HEK293T (cell line): ENCODE data around the gene CENATAC.

Experiments
- CTCF ChIA-PET: fragments of 350-600 bp; formaldehyde crosslinking; extraction: SDS; loops from one replicate; lab custom pipeline; 2021; ENCODE audit warnings: antibody characterized with exemption, inconsistent platforms; lab: Yijun Ruan, JAX
- POLR2A ChIA-PET: fragments of 350-600 bp; formaldehyde crosslinking; extraction: SDS; loops from one replicate; lab custom pipeline; 2020; ENCODE audit warnings: antibody characterized with exemption, inconsistent platforms; lab: Yijun Ruan, JAX
- DNase-seq: peaks from one replicate; pipeline ENCODE4 v3.0.0; 2012; ENCODE audit warnings: mixed read lengths; ENCODE audit errors: extremely low spot score
- ARNT ChIP-seq: fragments of 450-650 bp; IDR thresholded peaks from 2 replicates; pipeline ENCODE4 v1.6.1; 2017; ENCODE audit warnings: mild to moderate bottlenecking
- BHLHE40 ChIP-seq: fragments of 450-650 bp; IDR thresholded peaks from 2 replicates; pipeline ENCODE4 v1.6.1; 2016; ENCODE audit warnings: mild to moderate bottlenecking, moderate library complexity, borderline replicate concordance
- CTBP1 ChIP-seq: fragments of 450-650 bp; IDR thresholded peaks from 2 replicates; pipeline ENCODE4 v1.6.1; 2016; ENCODE audit warnings: borderline replicate concordance
- ELF4 ChIP-seq: fragments of 450-650 bp; IDR thresholded peaks from 2 replicates; pipeline ENCODE4 v1.6.1; 2017; ENCODE audit warnings: antibody characterized with exemption
- FOXA1 ChIP-seq: fragments of 450-650 bp; IDR thresholded peaks from 2 replicates; pipeline ENCODE4 v1.6.1; 2016; ENCODE audit warnings: mild to moderate bottlenecking
- FOXK2 ChIP-seq: fragments of 450-650 bp; IDR thresholded peaks from 2 replicates; pipeline ENCODE4 v1.6.1; 2016; ENCODE audit warnings: mild to moderate bottlenecking
- FOXM1 ChIP-seq: fragments of 450-650 bp; IDR thresholded peaks from 2 replicates; pipeline ENCODE4 v1.6.1; 2017; ENCODE audit warnings: mild to moderate bottlenecking, borderline replicate concordance
- HDGF ChIP-seq: fragments of 450-650 bp; IDR thresholded peaks from 2 replicates; pipeline ENCODE4 v1.6.1; 2017; ENCODE audit warnings: antibody characterized with exemption, borderline replicate concordance
- L3MBTL2 ChIP-seq: fragments of 450-650 bp; conservative IDR thresholded peaks from 2 replicates; pipeline ENCODE4 v1.6.1; 2016; ENCODE audit warnings: mild to moderate bottlenecking
- LEF1 ChIP-seq: fragments of 450-650 bp; IDR thresholded peaks from 2 replicates; pipeline ENCODE4 v1.6.1; 2017; ENCODE audit warnings: mild to moderate bottlenecking, borderline replicate concordance
- NFRKB ChIP-seq: fragments of 450-650 bp; IDR thresholded peaks from 2 replicates; pipeline ENCODE4 v1.6.1; 2016; ENCODE audit warnings: mild to moderate bottlenecking, moderate library complexity
- PKNOX1 ChIP-seq: fragments of 450-650 bp; IDR thresholded peaks from 2 replicates; pipeline ENCODE4 v1.6.1; 2016
- SP1 ChIP-seq: fragments of 450-650 bp; IDR thresholded peaks from 2 replicates; pipeline ENCODE4 v1.6.1; 2017
- SUZ12 ChIP-seq: fragments of 450-650 bp; IDR thresholded peaks from 2 replicates; pipeline ENCODE4 v1.6.1; 2016; ENCODE audit warnings: mild to moderate bottlenecking
- TARDBP ChIP-seq: fragments of 450-650 bp; IDR thresholded peaks from 2 replicates; pipeline ENCODE4 v1.6.1; 2016
- ZNF384 ChIP-seq: fragments of 450-650 bp; IDR thresholded peaks from 2 replicates; pipeline ENCODE4 v1.6.1; 2016

CENATAC gene

DNA sequence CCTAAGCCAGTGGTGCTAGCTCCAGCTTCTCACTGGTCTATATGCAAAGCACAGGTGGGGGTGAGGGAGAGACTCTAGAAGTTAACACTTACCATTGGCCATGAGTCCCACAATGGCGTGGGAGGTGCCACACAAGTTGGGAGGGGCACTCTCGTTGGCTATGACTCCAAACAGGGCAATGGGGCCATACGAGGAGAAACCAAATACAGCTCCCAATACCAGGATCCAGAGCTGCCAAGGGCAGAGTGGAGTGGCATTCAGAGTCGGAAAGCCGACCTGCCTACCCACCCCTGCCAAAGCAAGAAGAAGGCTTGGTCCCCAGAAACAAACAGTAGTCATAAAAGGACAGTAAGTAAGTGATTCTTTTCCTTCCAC, 27.1 kb downstream of the CENATAC start:
- no peak for DNase-seq
- ChIA-PET CTCF (interaction anchor here (1.0 kb wide), 1 partner anchor 298 kb away, joined by 4 read pairs; no protein-coding TSS in a partner anchor), POLR2A (no interaction called here)
- TF ChIP-seq ARNT (no peak), FOXA1 (no peak), ELF4 (no peak), FOXK2 (no peak), HDGF (no peak), NFRKB (no peak), ZNF384 (no peak), LEF1 (no peak), FOXM1 (no peak), SP1 (no peak), PKNOX1 (no peak), BHLHE40 (no peak)

DNA sequence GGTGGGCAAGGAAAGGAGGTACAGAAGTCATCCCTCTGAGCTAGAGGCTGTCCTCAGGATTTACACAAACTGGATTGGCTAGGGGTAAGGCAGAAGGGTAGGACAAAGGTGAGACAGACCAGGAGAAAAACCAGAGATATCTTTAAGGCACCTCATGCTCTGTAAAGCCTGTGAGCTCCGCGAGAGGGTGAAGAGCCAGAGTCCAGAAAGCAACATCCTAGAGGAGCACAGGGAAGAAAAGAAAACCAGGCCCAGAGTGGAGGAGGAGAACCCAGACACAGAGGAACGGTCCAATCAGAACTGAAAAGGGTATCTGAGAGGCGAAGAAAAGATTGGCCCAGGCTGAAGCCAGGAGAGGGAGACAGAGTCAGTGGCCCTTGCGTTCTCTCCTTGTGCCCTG, 27.6 kb downstream of the CENATAC start:
- CTCF ChIA-PET = interaction anchor here (1.0 kb wide), 1 partner anchor 298 kb away, joined by 4 read pairs; no protein-coding TSS in a partner anchor
- no peak for DNase-seq
- TF ChIP-seq FOXA1 = no peak
- POLR2A ChIA-PET = no interaction called here

- TF ChIP-seq CTBP1 (no peak), ELF4 (no peak), NFRKB (no peak), HDGF (no peak), ZNF384 (no peak), PKNOX1 (no peak), ARNT (no peak), FOXK2 (no peak), SUZ12 (no peak), BHLHE40 (no peak), FOXA1 (no peak), FOXM1 (no peak), L3MBTL2 (no peak), TARDBP (no peak), SP1 (no peak), LEF1 (no peak)
- DNase-seq = no peak
- CTCF ChIA-PET = no interaction called here
- POLR2A ChIA-PET = no interaction called here
These were observed 28.2 kb downstream of the CENATAC start for GRCh38 chr11:119025978-119026766.

DNA sequence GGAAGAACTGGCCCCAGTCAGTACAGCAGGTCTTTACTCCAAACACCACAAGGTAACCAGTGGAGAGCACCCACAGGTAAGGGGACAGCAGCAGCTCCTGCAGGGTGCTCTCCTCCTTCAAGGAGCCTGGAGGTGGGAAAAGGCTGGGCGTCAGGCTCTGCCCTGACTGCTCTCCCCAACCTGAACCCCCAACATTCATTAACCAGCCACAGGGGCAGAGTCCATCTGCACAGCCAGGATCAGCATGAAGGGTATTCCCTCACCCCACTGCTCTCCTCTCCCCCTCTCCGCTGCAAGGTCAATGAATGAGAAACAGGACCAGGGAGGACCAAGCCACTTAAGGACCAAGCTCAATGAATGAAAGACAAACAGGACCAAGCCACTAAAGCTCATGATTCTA, 29.0 kb downstream of the CENATAC start:
- CTCF ChIA-PET = no interaction called here
- POLR2A ChIA-PET = no interaction called here
- no peak for DNase-seq
- no peak for TF ChIP-seq TARDBP
- no peak for TF ChIP-seq ARNT
- TF ChIP-seq SP1 = no peak
- TF ChIP-seq BHLHE40 = no peak
- no peak for TF ChIP-seq L3MBTL2
- TF ChIP-seq SUZ12 = no peak

DNA sequence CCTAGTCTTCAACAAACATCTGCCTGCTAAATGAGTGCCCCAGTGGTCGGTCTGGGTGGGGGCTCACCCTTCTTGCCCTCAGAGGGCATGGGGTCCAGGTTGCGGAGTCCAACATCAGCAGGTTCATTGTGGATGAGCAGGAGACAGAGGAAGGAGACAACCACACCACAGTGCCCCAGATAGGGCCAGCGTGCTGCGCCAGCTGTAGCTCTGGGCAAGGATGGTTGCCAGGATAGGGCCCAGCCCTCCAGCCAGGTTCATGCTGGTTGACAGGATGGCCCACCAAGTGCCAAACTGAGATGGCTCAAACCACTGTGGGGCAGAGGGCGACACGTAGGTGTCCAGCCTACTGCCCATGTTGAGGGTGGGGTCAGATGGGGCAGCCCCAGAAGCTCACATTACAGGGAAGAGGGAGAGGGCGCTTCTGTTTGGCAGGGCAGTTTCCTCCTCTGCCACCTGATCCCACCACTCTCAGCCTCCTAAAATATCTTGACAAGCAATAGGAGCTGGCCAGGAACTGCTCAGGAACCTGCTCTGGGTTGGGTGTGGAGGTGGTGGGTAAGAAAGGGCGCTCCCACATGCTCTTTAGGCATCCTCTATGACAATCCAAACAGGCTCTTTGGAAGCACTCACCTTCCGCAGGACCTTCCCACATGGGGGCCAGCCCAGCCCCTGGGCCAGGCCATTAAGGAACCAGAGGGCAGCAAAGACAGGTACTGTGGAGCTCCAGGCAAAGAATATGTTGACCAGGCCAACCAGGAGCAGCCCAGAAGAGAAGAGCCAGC, 29.8 kb downstream of the CENATAC start:
- TF ChIP-seq HDGF = no peak
- TF ChIP-seq NFRKB = no peak
- TF ChIP-seq LEF1 = no peak
- TF ChIP-seq FOXK2 = no peak
- no peak for TF ChIP-seq FOXA1
- TF ChIP-seq L3MBTL2 = no peak
- TF ChIP-seq BHLHE40 = no peak
- no peak for TF ChIP-seq CTBP1
- no peak for TF ChIP-seq ELF4
- no peak for TF ChIP-seq TARDBP
- no peak for TF ChIP-seq PKNOX1
- TF ChIP-seq FOXM1 = no peak
- TF ChIP-seq SUZ12 = no peak
- TF ChIP-seq SP1 = no peak
- no peak for TF ChIP-seq ARNT
- no peak for TF ChIP-seq ZNF384
- no peak for DNase-seq
- ChIA-PET POLR2A (no interaction called here), CTCF (no interaction called here)
